ENCODE results near the gene SAE1.
A peak's percentile ranks its signal among the peaks of the same experiment; 100 is the strongest.

The SAE1 gene

GRCh38 chr19:47107202-47107952 lies 23.3 kb upstream of the SAE1 start:
- no peak for DNase-seq

GRCh38 chr19:47107953-47108746 lies 22.5 kb upstream of the SAE1 start:
- DNase-seq, result no peak

- DNase-seq, result no peak
These were observed 21.5 kb upstream of the SAE1 start for GRCh38 chr19:47109177-47109540.

- DNase-seq, result no peak
These were observed 20.9 kb upstream of the SAE1 start for GRCh38 chr19:47109541-47110375.

- DNase-seq, result peak; percentile 35
These were observed 20.1 kb upstream of the SAE1 start for GRCh38 chr19:47110521-47111005.

GRCh38 chr19:47111006-47111621 lies 19.5 kb upstream of the SAE1 start:
- no peak for DNase-seq

GRCh38 chr19:47111682-47112165 lies 18.9 kb upstream of the SAE1 start:
- no peak for DNase-seq

- peak; percentile 86 for DNase-seq
These were observed 18.3 kb upstream of the SAE1 start for GRCh38 chr19:47112166-47112996.

- DNase-seq, result peak; percentile 99
These were observed 17.4 kb upstream of the SAE1 start, which contains the start of gene ZC3H4 for GRCh38 chr19:47112997-47113849. Gene ZC3H4 (minus strand): TSS chr19:47113776. CDS start chr19:47112584, 1,192 bp downstream.

GRCh38 chr19:47113850-47114651 lies 16.6 kb upstream of the SAE1 start:
- no peak for DNase-seq

- no peak for DNase-seq
These were observed 10.1 kb upstream of the SAE1 start for GRCh38 chr19:47120470-47121067.

- DNase-seq, result no peak
These were observed 8.0 kb upstream of the SAE1 start for GRCh38 chr19:47122359-47123335.

- DNase-seq, result no peak
These were observed 7.2 kb upstream of the SAE1 start for GRCh38 chr19:47123406-47123805.

GRCh38 chr19:47124937-47125668 lies 5.5 kb upstream of the SAE1 start:
- DNase-seq, result no peak

GRCh38 chr19:47125669-47125938 lies 5.0 kb upstream of the SAE1 start:
- no peak for DNase-seq

- DNase-seq, result no peak
These were observed 1.1 kb upstream of the SAE1 start for GRCh38 chr19:47129579-47129978.

GRCh38 chr19:47130120-47130588 lies 481 bp upstream of the SAE1 start:
- no peak for DNase-seq

Data from NK-92 treated with Interleukin-12 subunit alpha and Interleukin-12 subunit beta, amount 100 ng/mL, for 24 hours (cell line).